ENCODE measurements around the gene PRKN. TPM values are rescaled to one million over a fixed set of nuclear protein-coding genes. Genes with fewer than 3 reads are reported as not detected.

Gene PRKN
- total RNA-seq, 1 donor from 2014 or later: 25.5 TPM

- TF ChIP-seq CTCF (IDR thresholded peaks at IDR 0.05; ENCODE audit: borderline replicate concordance): no peak
- H3K36me3 ChIP-seq: no peaks in the 10 kb centered on the region
- H3K9me3 ChIP-seq (replicated peaks): no peaks in the 10 kb centered on the region
- H3K27ac ChIP-seq (replicated peaks): no peak overlapping the region
- intact Hi-C loops (cut with micrococcal nuclease): no loop called here
- H3K4me3 ChIP-seq: no peak overlapping the region
- no peaks in the 10 kb centered on the region for H3K27me3 ChIP-seq (ENCODE audit: low read depth)
- no peak for DNase-seq
- no peaks in the 10 kb centered on the region for H3K4me1 ChIP-seq
Measured at GRCh38 chr6:161683400-161683799, 1044.2 kb downstream of the PRKN start.

GRCh38 chr6:161682982-161683381 is 1044.6 kb downstream of the PRKN start:
- Histone ChIP-seq H3K4me1 (no peaks in the 10 kb centered on the region), H3K36me3 (no peaks in the 10 kb centered on the region), H3K9me3 (replicated peaks) (no peaks in the 10 kb centered on the region), H3K27ac (replicated peaks) (no peak overlapping the region), H3K4me3 (no peak overlapping the region), H3K27me3 (ENCODE audit: low read depth) (no peaks in the 10 kb centered on the region)
- DNase-seq: no peak
- no peak for TF ChIP-seq CTCF (IDR thresholded peaks at IDR 0.05; ENCODE audit: borderline replicate concordance)
- intact Hi-C loops (cut with micrococcal nuclease): no loop called here

GRCh38 chr6:161679980-161680538 is 1047.5 kb downstream of the PRKN start:
- H3K4me1 ChIP-seq: no peaks in the 10 kb centered on the region

GRCh38 chr6:161677188-161677587 is 1050.4 kb downstream of the PRKN start:
- no peak for DNase-seq
- intact Hi-C loops (cut with micrococcal nuclease): no loop called here

More at GRCh38 chr6:161679980-161680538, 1047.5 kb downstream of the PRKN start:
- Histone ChIP-seq H3K27me3 (ENCODE audit: low read depth) (no peaks in the 10 kb centered on the region), H3K9me3 (replicated peaks) (no peaks in the 10 kb centered on the region), H3K4me3 (no peak overlapping the region), H3K27ac (replicated peaks) (no peak overlapping the region), H3K36me3 (no peaks in the 10 kb centered on the region)
- no peak for TF ChIP-seq CTCF (IDR thresholded peaks at IDR 0.05; ENCODE audit: borderline replicate concordance)
- intact Hi-C loops (cut with micrococcal nuclease): no loop called here
- no peak for DNase-seq

GRCh38 chr6:161676586-161676985 is 1051.0 kb downstream of the PRKN start:
- Histone ChIP-seq H3K36me3 (no peaks in the 10 kb centered on the region), H3K4me1 (no peaks in the 10 kb centered on the region), H3K27ac (replicated peaks) (no peak overlapping the region), H3K4me3 (no peak overlapping the region), H3K9me3 (replicated peaks) (no peaks in the 10 kb centered on the region), H3K27me3 (ENCODE audit: low read depth) (no peaks in the 10 kb centered on the region)
- intact Hi-C loops (cut with micrococcal nuclease): no loop called here
- TF ChIP-seq CTCF (IDR thresholded peaks at IDR 0.05; ENCODE audit: borderline replicate concordance): no peak
- no peak for DNase-seq

More at GRCh38 chr6:161677188-161677587, 1050.4 kb downstream of the PRKN start:
- Histone ChIP-seq H3K27ac (replicated peaks) (no peak overlapping the region), H3K4me3 (no peak overlapping the region), H3K4me1 (no peaks in the 10 kb centered on the region), H3K27me3 (ENCODE audit: low read depth) (no peaks in the 10 kb centered on the region), H3K9me3 (replicated peaks) (no peaks in the 10 kb centered on the region), H3K36me3 (no peaks in the 10 kb centered on the region)
- no peak for TF ChIP-seq CTCF (IDR thresholded peaks at IDR 0.05; ENCODE audit: borderline replicate concordance)
